Measurements from ENCODE around the gene ILDR1. TPM values are rescaled to one million over a fixed set of nuclear protein-coding genes. Genes with fewer than 3 reads are reported as not detected.

ILDR1 gene
- total RNA-seq, 2 experiments from 2014 or later = not detected

- Mint-ChIP-seq H3K4me1 (no peaks in the 10 kb centered on the region), H3K27me3 (peaks cover 8% of the 10 kb centered on the region), H3K27ac (no peak overlapping the region), H3K36me3 (peaks cover 2% of the 10 kb centered on the region), H3K9me3 (peaks cover 11% of the 10 kb centered on the region), H3K4me3 (no peak overlapping the region)
- no peak for ATAC-seq (ENCODE audit: low read depth)
- no peak for DNase-seq
- POLR2A ChIA-PET = no interaction called here
These were observed 52.0 kb downstream of the ILDR1 start for GRCh38 chr3:121970047-121970446.

- peaks cover 7% of the 10 kb centered on the region for H3K9me3 Mint-ChIP-seq
- POLR2A ChIA-PET = no interaction called here
- no peaks in the 10 kb centered on the region for H3K4me1 Mint-ChIP-seq
- no peak for ATAC-seq (ENCODE audit: low read depth)
- no peak overlapping the region for H3K4me3 Mint-ChIP-seq
- H3K36me3 Mint-ChIP-seq = peaks cover 2% of the 10 kb centered on the region
- H3K27me3 Mint-ChIP-seq = peaks cover 9% of the 10 kb centered on the region
- no peak overlapping the region for H3K27ac Mint-ChIP-seq
- no peak for DNase-seq
These were observed 52.4 kb downstream of the ILDR1 start for GRCh38 chr3:121969631-121970030.

- ATAC-seq (ENCODE audit: low read depth) (no peak), DNase-seq (no peak)
- H3K36me3 Mint-ChIP-seq = no peaks in the 10 kb centered on the region
- no peak overlapping the region for H3K27ac Mint-ChIP-seq
- H3K4me3 Mint-ChIP-seq = no peak overlapping the region
- peaks cover 6% of the 10 kb centered on the region for H3K9me3 Mint-ChIP-seq
- POLR2A ChIA-PET = no interaction called here
- peaks cover 27% of the 10 kb centered on the region for H3K27me3 Mint-ChIP-seq
- H3K4me1 Mint-ChIP-seq = no peaks in the 10 kb centered on the region
These were observed 58.4 kb downstream of the ILDR1 start for GRCh38 chr3:121963608-121964007.

GRCh38 chr3:121962443-121962842 is 59.6 kb downstream of the ILDR1 start:
- no peaks in the 10 kb centered on the region for H3K4me1 Mint-ChIP-seq
- H3K4me3 Mint-ChIP-seq = no peak overlapping the region
- H3K36me3 Mint-ChIP-seq = no peaks in the 10 kb centered on the region
- DNase-seq (no peak), ATAC-seq (ENCODE audit: low read depth) (no peak)
- peaks cover 5% of the 10 kb centered on the region for H3K9me3 Mint-ChIP-seq
- H3K27ac Mint-ChIP-seq = no peak overlapping the region
- H3K27me3 Mint-ChIP-seq = peaks cover 27% of the 10 kb centered on the region
- POLR2A ChIA-PET = no interaction called here

- POLR2A ChIA-PET = no interaction called here
- no peak for DNase-seq
- no peak overlapping the region for H3K27ac Mint-ChIP-seq
- H3K4me1 Mint-ChIP-seq = no peaks in the 10 kb centered on the region
- H3K27me3 Mint-ChIP-seq = peaks cover 26% of the 10 kb centered on the region
- peaks cover 4% of the 10 kb centered on the region for H3K9me3 Mint-ChIP-seq
- no peak for ATAC-seq (ENCODE audit: low read depth)
- H3K36me3 Mint-ChIP-seq = peaks cover 2% of the 10 kb centered on the region
- no peak overlapping the region for H3K4me3 Mint-ChIP-seq
These were observed 60.8 kb downstream of the ILDR1 start for GRCh38 chr3:121961283-121961682.

GRCh38 chr3:121958801-121959200 is 63.2 kb downstream of the ILDR1 start:
- no peak overlapping the region for H3K27ac Mint-ChIP-seq
- ATAC-seq (ENCODE audit: low read depth) (no peak), DNase-seq (no peak)
- H3K4me1 Mint-ChIP-seq = no peaks in the 10 kb centered on the region
- peaks cover 15% of the 10 kb centered on the region for H3K27me3 Mint-ChIP-seq
- H3K4me3 Mint-ChIP-seq = no peak overlapping the region
- peaks cover 5% of the 10 kb centered on the region for H3K36me3 Mint-ChIP-seq
- POLR2A ChIA-PET = no interaction called here
- peaks cover 5% of the 10 kb centered on the region for H3K9me3 Mint-ChIP-seq

GRCh38 chr3:121957674-121958415 is 64.2 kb downstream of the ILDR1 start:
- Mint-ChIP-seq H3K27ac (no peak overlapping the region), H3K9me3 (peaks cover 5% of the 10 kb centered on the region), H3K36me3 (peaks cover 5% of the 10 kb centered on the region), H3K27me3 (peaks cover 15% of the 10 kb centered on the region), H3K4me1 (no peaks in the 10 kb centered on the region), H3K4me3 (no peak overlapping the region)
- POLR2A ChIA-PET = no interaction called here
- no peak for ATAC-seq (ENCODE audit: low read depth)
- no peak for DNase-seq

- DNase-seq = no peak
- Mint-ChIP-seq H3K9me3 (peaks cover 8% of the 10 kb centered on the region), H3K27ac (no peak overlapping the region), H3K36me3 (peaks cover 10% of the 10 kb centered on the region), H3K4me1 (no peaks in the 10 kb centered on the region), H3K4me3 (no peak overlapping the region), H3K27me3 (peaks cover 12% of the 10 kb centered on the region)
- POLR2A ChIA-PET = no interaction called here
- no peak for ATAC-seq (ENCODE audit: low read depth)
These were observed 65.7 kb downstream of the ILDR1 start for GRCh38 chr3:121956363-121956762.

- Mint-ChIP-seq H3K27me3 (no peaks in the 10 kb centered on the region), H3K4me1 (no peaks in the 10 kb centered on the region), H3K9me3 (peaks cover 10% of the 10 kb centered on the region), H3K36me3 (peaks cover 14% of the 10 kb centered on the region), H3K27ac (no peak overlapping the region), H3K4me3 (no peak overlapping the region)
- DNase-seq (no peak), ATAC-seq (ENCODE audit: low read depth) (no peak)
- POLR2A ChIA-PET = no interaction called here
These were observed 70.6 kb downstream of the ILDR1 start for GRCh38 chr3:121951291-121951919.

- Mint-ChIP-seq H3K9me3 (peaks cover 7% of the 10 kb centered on the region), H3K36me3 (peaks cover 11% of the 10 kb centered on the region), H3K4me1 (no peaks in the 10 kb centered on the region), H3K27me3 (no peaks in the 10 kb centered on the region), H3K27ac (no peak overlapping the region), H3K4me3 (no peak overlapping the region)
- ATAC-seq (ENCODE audit: low read depth) (no peak), DNase-seq (no peak)
- POLR2A ChIA-PET = no interaction called here
These were observed 73.4 kb downstream of the ILDR1 start for GRCh38 chr3:121948641-121949040.

GRCh38 chr3:121943431-121943830 is 78.6 kb downstream of the ILDR1 start:
- H3K27ac Mint-ChIP-seq = no peak overlapping the region
- no peaks in the 10 kb centered on the region for H3K9me3 Mint-ChIP-seq
- peaks cover 3% of the 10 kb centered on the region for H3K36me3 Mint-ChIP-seq
- H3K27me3 Mint-ChIP-seq = no peaks in the 10 kb centered on the region
- H3K4me3 Mint-ChIP-seq = no peak overlapping the region
- ATAC-seq (ENCODE audit: low read depth) (no peak), DNase-seq (no peak)
- POLR2A ChIA-PET = no interaction called here
- no peaks in the 10 kb centered on the region for H3K4me1 Mint-ChIP-seq

GRCh38 chr3:121942116-121942786 is 79.8 kb downstream of the ILDR1 start:
- POLR2A ChIA-PET = no interaction called here
- no peak for ATAC-seq (ENCODE audit: low read depth)
- peaks cover 3% of the 10 kb centered on the region for H3K36me3 Mint-ChIP-seq
- no peaks in the 10 kb centered on the region for H3K4me1 Mint-ChIP-seq
- no peak overlapping the region for H3K4me3 Mint-ChIP-seq
- DNase-seq = no peak
- no peaks in the 10 kb centered on the region for H3K27me3 Mint-ChIP-seq
- no peaks in the 10 kb centered on the region for H3K9me3 Mint-ChIP-seq
- H3K27ac Mint-ChIP-seq = no peak overlapping the region

- Mint-ChIP-seq H3K4me3 (no peak overlapping the region), H3K9me3 (no peaks in the 10 kb centered on the region), H3K36me3 (peaks cover 3% of the 10 kb centered on the region), H3K27me3 (no peaks in the 10 kb centered on the region), H3K4me1 (no peaks in the 10 kb centered on the region), H3K27ac (no peak overlapping the region)
- DNase-seq (no peak), ATAC-seq (ENCODE audit: low read depth) (no peak)
- POLR2A ChIA-PET = no interaction called here
These were observed 80.5 kb downstream of the ILDR1 start for GRCh38 chr3:121941592-121941991.
